H1 (cell line): ENCODE results near the gene POPDC3. TPM values are rescaled to one million over a fixed set of nuclear protein-coding genes. Genes with fewer than 3 reads are reported as not detected.

Experiments used
- CTCF ChIA-PET: fragments of 300-600 bp; sonication (Branson Sonifier 250); formaldehyde crosslinking; loops from one replicate; lab custom pipeline; 2021; ENCODE audit not compliant: partially characterized antibody; lab: Charles Lee
- POLR2A ChIA-PET: fragments of 300-600 bp; sonication (Branson Sonifier 250); formaldehyde crosslinking; loops from one replicate; lab custom pipeline; 2021; ENCODE audit warnings: inconsistent platforms; ENCODE audit not compliant: partially characterized antibody; lab: Charles Lee
- DNase-seq, 2 experiments: peaks; one replicate each; pipeline versions ENCODE4 v3.0.0 to v3.0.0-alpha.2; 2010 to 2022; ENCODE audit warnings: low spot score in 2 of 2, low read depth in 1 of 2, mixed read lengths in 1 of 2
- FAIRE-seq: peaks from 2 replicates; lab custom pipeline; 2011; peaks lifted over from hg19 to GRCh38; lab: Jason Lieb, UNC
- H2AFZ ChIP-seq: 2 replicates; pipeline ENCODE4 v1.8.1; 2012; ENCODE audit warnings: low read length, inconsistent platforms
- H2AK5ac ChIP-seq: 2 replicates; pipeline ENCODE4 v1.6.1; 2013; ENCODE audit warnings: low read depth, low read length
- H2BK120ac ChIP-seq: replicated peaks from 2 replicates; pipeline ENCODE3; 2013; ENCODE audit warnings: low read depth, low read length, inconsistent platforms
- H2BK12ac ChIP-seq: 2 replicates; pipeline ENCODE4 v1.6.1; 2013; ENCODE audit warnings: low read depth, low read length
- H2BK15ac ChIP-seq: 2 replicates; pipeline ENCODE4 v1.6.1; 2013; ENCODE audit warnings: low read length
- H2BK20ac ChIP-seq: 2 replicates; pipeline ENCODE4 v1.6.1; 2013; ENCODE audit warnings: low read length
- H2BK5ac ChIP-seq: 2 replicates; pipeline ENCODE4 v1.6.1; 2013; ENCODE audit warnings: low read depth, low read length
- H3K14ac ChIP-seq: 2 replicates; pipeline ENCODE4 v1.6.1; 2013; ENCODE audit warnings: inconsistent platforms; ENCODE audit not compliant: insufficient read length
- H3K18ac ChIP-seq: 2 replicates; pipeline ENCODE4 v1.6.1; 2013; ENCODE audit warnings: low read length; ENCODE audit errors: extremely low read depth
- H3K23ac ChIP-seq: 2 replicates; pipeline ENCODE4 v1.6.1; 2013; ENCODE audit warnings: inconsistent platforms; ENCODE audit not compliant: insufficient read length
- H3K23me2 ChIP-seq: 2 replicates; pipeline ENCODE4 v1.6.1; 2013; ENCODE audit warnings: low read depth, low read length
- H3K27ac ChIP-seq: 2 replicates; pipeline ENCODE4 v1.6.1; 2011; ENCODE audit warnings: low read depth, low read length, inconsistent platforms
- H3K27me3 ChIP-seq, 4 experiments: replicated peaks in 1 of 4; 1 replicate in 1 of 4; 2 replicates in 3 of 4; pipeline versions ENCODE4 v1.6.1 to v1.8.1; 2011 to 2013; ENCODE audit warnings: low read length in 3 of 4, mild to moderate bottlenecking in 3 of 4, inconsistent platforms in 2 of 4, mixed read lengths in 2 of 4, moderate library complexity in 1 of 4; ENCODE audit not compliant: control insufficient read depth in 3 of 4, insufficient read depth in 3 of 4; ENCODE audit errors: extremely low read depth in 1 of 4
- H3K36me3 ChIP-seq, 4 experiments: 2 replicates each; pipeline versions ENCODE4 v1.6.1 to v1.8.1; 2011 to 2013; ENCODE audit warnings: mild to moderate bottlenecking in 4 of 4, low read length in 3 of 4, moderate library complexity in 2 of 4, control low read depth in 1 of 4, inconsistent platforms in 1 of 4; ENCODE audit not compliant: insufficient read depth in 4 of 4, control insufficient read depth in 2 of 4
- H3K4ac ChIP-seq: replicated peaks from 2 replicates; pipeline ENCODE3; 2013; ENCODE audit warnings: low read length, low read depth, mixed read lengths, inconsistent platforms; ENCODE audit not compliant: insufficient read length
- H3K4me1 ChIP-seq, 4 experiments: replicated peaks in 1 of 4; 1 replicate in 1 of 4; 2 replicates in 3 of 4; pipeline versions ENCODE4 v1.6.1 to v1.8.1; 2011 to 2013; ENCODE audit warnings: low read length in 3 of 4, inconsistent platforms in 2 of 4, mixed read lengths in 1 of 4; ENCODE audit not compliant: insufficient read depth in 4 of 4, control insufficient read depth in 3 of 4
- H3K4me2 ChIP-seq, 2 experiments: 2 replicates each; pipeline versions ENCODE4 v1.6.1 to v1.8.1; 2011 to 2013; ENCODE audit warnings: low read depth in 2 of 2, low read length in 2 of 2, control low read depth in 1 of 2, inconsistent platforms in 1 of 2, mild to moderate bottlenecking in 1 of 2; ENCODE audit not compliant: insufficient read depth in 1 of 2
- H3K4me3 ChIP-seq, 4 experiments: fragments of 200-600, 300-600 bp in 1 of 4; sonication (generic), shearing (Covaris generic), sonication (Bioruptor Twin) in 1 of 4; 2 replicates each; pipeline versions ENCODE4 v1.5.1 to v1.8.1; 2011 to 2016; ENCODE audit warnings: low read length in 4 of 4, low read depth in 3 of 4, control low read depth in 2 of 4, inconsistent platforms in 2 of 4, mild to moderate bottlenecking in 2 of 4, mixed read lengths in 1 of 4, moderate library complexity in 1 of 4; ENCODE audit not compliant: insufficient read depth in 2 of 4; ENCODE audit errors: extremely low read depth in 1 of 4
- H3K56ac ChIP-seq: replicated peaks from 2 replicates; pipeline ENCODE3; 2013; ENCODE audit warnings: low read depth, mild to moderate bottlenecking, mixed read lengths, low read length, inconsistent platforms; ENCODE audit not compliant: insufficient read length
- H3K79me1 ChIP-seq: 2 replicates; pipeline ENCODE4 v1.6.1; 2013; ENCODE audit warnings: low read depth, low read length, control low read depth
- H3K79me2 ChIP-seq, 2 experiments: 2 replicates each; pipeline versions ENCODE4 v1.6.1 to v1.8.1; 2012 to 2013; ENCODE audit warnings: low read length in 2 of 2, mild to moderate bottlenecking in 2 of 2, inconsistent platforms in 1 of 2; ENCODE audit not compliant: insufficient read depth in 2 of 2, control insufficient read depth in 1 of 2
- H3K9ac ChIP-seq, 4 experiments: replicated peaks in 1 of 4; 1 replicate in 1 of 4; 2 replicates in 3 of 4; pipeline versions ENCODE4 v1.6.1 to v1.8.1; 2011 to 2013; ENCODE audit warnings: low read depth in 3 of 4, low read length in 3 of 4, control low read depth in 2 of 4, mild to moderate bottlenecking in 2 of 4, moderate library complexity in 2 of 4, inconsistent platforms in 1 of 4; ENCODE audit errors: extremely low read depth in 1 of 4
- H3K9me3 ChIP-seq, 2 experiments: 2 replicates each; pipeline versions ENCODE4 v1.6.1 to v1.8.1; 2012 to 2013; ENCODE audit warnings: mild to moderate bottlenecking in 2 of 2, moderate library complexity in 2 of 2, control low read depth in 1 of 2, inconsistent platforms in 1 of 2, low read depth in 1 of 2, low read length in 1 of 2, mixed read lengths in 1 of 2; ENCODE audit not compliant: insufficient read depth in 2 of 2
- H4K20me1 ChIP-seq, 2 experiments: replicated peaks in 1 of 2; 2 replicates each; pipeline versions ENCODE3 to v1.8.1; 2011 to 2013; ENCODE audit warnings: inconsistent platforms in 2 of 2, low read length in 2 of 2, mild to moderate bottlenecking in 1 of 2; ENCODE audit not compliant: insufficient read depth in 2 of 2, control insufficient read depth in 1 of 2
- H4K5ac ChIP-seq: 2 replicates; pipeline ENCODE4 v1.6.1; 2013; ENCODE audit warnings: low read length, low read depth, mixed read lengths, inconsistent platforms; ENCODE audit not compliant: insufficient read length
- H4K8ac ChIP-seq: 2 replicates; pipeline ENCODE4 v1.8.0; 2013; ENCODE audit warnings: mild to moderate bottlenecking, moderate library complexity, low read length, inconsistent platforms; ENCODE audit not compliant: insufficient read depth; ENCODE audit errors: extremely low read depth
- H4K91ac ChIP-seq: replicated peaks from 2 replicates; pipeline ENCODE3; 2013; ENCODE audit warnings: low read length, mixed read lengths, inconsistent platforms; ENCODE audit not compliant: insufficient read length
- BACH1 ChIP-seq: IDR thresholded peaks from 2 replicates; pipeline ENCODE4 v1.6.1; 2012; ENCODE audit warnings: low read length, improper control_type of control experiment
- CBX8 ChIP-seq: fragments of 300-800, 300-1000 bp; sonication (generic); IDR thresholded peaks from 2 replicates; pipeline ENCODE4 v1.7.1; 2016; ENCODE audit warnings: low read depth, low read length, borderline replicate concordance
- CREB1 ChIP-seq: IDR thresholded peaks from 2 replicates; pipeline ENCODE4 v1.6.1; 2012; ENCODE audit warnings: inconsistent platforms
- EZH2 ChIP-seq: fragments of 200-600 bp; sonication (generic); IDR thresholded peaks from 2 replicates; pipeline ENCODE4 v1.7.1; 2012; ENCODE audit warnings: low read depth, mild to moderate bottlenecking, moderate library complexity, low read length, inconsistent platforms; ENCODE audit not compliant: severe bottlenecking
- HDAC2 ChIP-seq, 2 experiments: fragments of 300-600 bp in 1 of 2; sonication (generic) in 1 of 2; IDR thresholded peaks; 2 replicates each; pipeline ENCODE4 v1.6.1; 2011 to 2012; ENCODE audit warnings: low read depth in 2 of 2, low read length in 2 of 2, mild to moderate bottlenecking in 2 of 2, moderate library complexity in 2 of 2, borderline replicate concordance in 1 of 2, inconsistent platforms in 1 of 2
- KDM1A ChIP-seq: fragments of 200-600, 300-600 bp; sonication (generic); IDR thresholded peaks from 2 replicates; pipeline ENCODE4 v1.7.1; 2016; ENCODE audit warnings: mild to moderate bottlenecking, low read length, borderline replicate concordance
- NRF1 ChIP-seq: IDR thresholded peaks from 2 replicates; pipeline ENCODE4 v1.6.1; 2011; ENCODE audit warnings: mild to moderate bottlenecking, low read depth, low read length, improper control_type of control experiment
- RAD21 ChIP-seq, 2 experiments: IDR thresholded peaks in 1 of 2; conservative IDR thresholded peaks in 1 of 2; 2 replicates each; pipeline ENCODE4 v1.6.1; 2011; ENCODE audit warnings: low read depth in 2 of 2, low read length in 2 of 2, improper control_type of control experiment in 1 of 2, inconsistent platforms in 1 of 2, mild to moderate bottlenecking in 1 of 2, moderate library complexity in 1 of 2
- SP1 ChIP-seq: IDR thresholded peaks from 2 replicates; pipeline ENCODE4 v1.6.1; 2011; ENCODE audit warnings: low read depth, low read length
- SP2 ChIP-seq: IDR thresholded peaks from 2 replicates; pipeline ENCODE4 v1.6.1; 2012; ENCODE audit warnings: mild to moderate bottlenecking, low read length, inconsistent platforms
- SUZ12 ChIP-seq: fragments of 200-600 bp; sonication (generic); IDR thresholded peaks from 2 replicates; pipeline ENCODE4 v1.6.1; 2012; ENCODE audit warnings: mild to moderate bottlenecking, inconsistent platforms, low read length, moderate library complexity, mixed read lengths
- TBP ChIP-seq: IDR thresholded peaks from 2 replicates; pipeline ENCODE4 v1.6.1; 2011; ENCODE audit warnings: low read depth, low read length, improper control_type of control experiment
- YY1 ChIP-seq: IDR thresholded peaks from 2 replicates; pipeline ENCODE4 v1.6.1; 2011; ENCODE audit warnings: low read depth, mild to moderate bottlenecking, low read length
- WGBS, 2 experiments: shearing (Covaris generic) in 1 of 2; methylation state at CpG; one replicate each; pipeline versions ENCODE4 v1.1.6 to v1.1.7; 2013 to 2015; ENCODE audit warnings: low lambda C conversion rate in 2 of 2, mixed read lengths in 2 of 2, inconsistent platforms in 1 of 2, low coverage in 1 of 2, missing lambda C conversion rate in 1 of 2; ENCODE audit not compliant: insufficient replicate concordance in 2 of 2, insufficient coverage in 1 of 2, insufficient read length in 1 of 2; ENCODE audit errors: extremely low coverage in 1 of 2, missing lambda C conversion rate in 1 of 2; 5-methylcytosine and 5-hydroxymethylcytosine counted together
- polyA plus RNA-seq, 7 experiments: library from polyadenylated mRNA; depleted of rRNA in 3 of 7; stranded (reverse) in 5 of 7; unstranded in 2 of 7; fragments of >200 nt in 5 of 7; fragments of 200-250 nt in 2 of 7; gene quantifications; 1 replicate in 5 of 7; 2 replicates in 1 of 7; 4 replicates in 1 of 7; pipeline versions ENCODE4 v1.2.1 to v1.2.3, GENCODE V29; 2011 to 2013; ENCODE audit warnings: missing spikeins in 2 of 7, mixed read lengths in 2 of 7
- total RNA-seq: library from RNA; stranded (reverse); fragmentation: NEBNext Ultra II Directional; extraction: Animal tissue kit (Norgen Biotek cat#: 25700); gene quantifications from 2 replicates; pipeline ENCODE4 v1.2.1, GENCODE V29; 2021

POPDC3 gene
- total and polyA plus RNA-seq, 2 of the 8 experiments (the other 6 are each of a cell fraction or from before 2014, with no cell fraction given) = 3.7 to 6.5 TPM

GRCh38 chr6:105153676-105154075 lies 26.1 kb downstream of the POPDC3 start:
- WGBS, 2 experiments = 87 to 100% methylated on average over 1 to 3 of the region's 3 CpGs
- no peak overlapping the region for H2AK5ac ChIP-seq
- no peaks in the 10 kb centered on the region for H3K23me2 ChIP-seq
- no peak overlapping the region for H3K27ac ChIP-seq
- H4K20me1 ChIP-seq = no peaks in the 10 kb centered on the region
- no peak overlapping the region for H3K4ac ChIP-seq
- CTCF ChIA-PET = interaction anchor here (1.4 kb wide), 1 partner anchor 17 kb away, joined by 4 read pairs; no protein-coding TSS in a partner anchor
- no peaks in the 10 kb centered on the region for H3K9me3 ChIP-seq
- H3K23ac ChIP-seq = no peak overlapping the region
- TF ChIP-seq BACH1 = no peak
- TF ChIP-seq YY1 = no peak
- no peak for TF ChIP-seq CREB1
- no peak for TF ChIP-seq EZH2
- no peak for TF ChIP-seq SP2
- no peak for TF ChIP-seq SUZ12
- no peak for TF ChIP-seq HDAC2 (IDR thresholded peaks at IDR 0.05; ENCODE audit: borderline replicate concordance in 1 of 2, low read depth in 2 of 2, low read length in 2 of 2)
- no peak for TF ChIP-seq SP1
- no peak for TF ChIP-seq RAD21 (IDR thresholded peaks at IDR 0.05 in 1 of 2, conservative IDR thresholded peaks at IDR 0.05 in 1 of 2; ENCODE audit: low read depth in 2 of 2, low read length in 2 of 2)
- TF ChIP-seq KDM1A = no peak
- TF ChIP-seq CBX8 = no peak
- no peak for TF ChIP-seq TBP
- no peak for TF ChIP-seq NRF1
- no peaks in the 10 kb centered on the region for H3K4me1 ChIP-seq
- H2AFZ ChIP-seq = no peak overlapping the region
- H3K9ac ChIP-seq = no peak overlapping the region
- H4K8ac ChIP-seq = no peak overlapping the region
- no peak overlapping the region for H3K4me2 ChIP-seq
- no peak overlapping the region for H3K4me3 ChIP-seq
- H4K91ac ChIP-seq = no peak overlapping the region
- H2BK12ac ChIP-seq = no peak overlapping the region
- no peaks in the 10 kb centered on the region for H3K79me2 ChIP-seq
- DNase-seq (no peak), FAIRE-seq (no peak)
- H3K56ac ChIP-seq = no peak overlapping the region
- no peak overlapping the region for H3K14ac ChIP-seq
- H3K79me1 ChIP-seq = no peaks in the 10 kb centered on the region
- no peak overlapping the region for H4K5ac ChIP-seq
- no peak overlapping the region for H2BK15ac ChIP-seq
- no peaks in the 10 kb centered on the region for H3K36me3 ChIP-seq
- no peak overlapping the region for H2BK20ac ChIP-seq
- no peak overlapping the region for H2BK5ac ChIP-seq
- POLR2A ChIA-PET = no interaction called here
- H3K18ac ChIP-seq = no peak overlapping the region
- H2BK120ac ChIP-seq = no peak overlapping the region
- H3K27me3 ChIP-seq = no peaks in the 10 kb centered on the region
